IMR-90 (cell line): Measurements from ENCODE around the gene TOMM34. TPM values are rescaled to one million over a fixed set of nuclear protein-coding genes. Genes with fewer than 3 reads are reported as not detected.
A peak's percentile ranks its signal among the peaks of the same experiment; 100 is the strongest.

ENCODE experiments used
- ATAC-seq: fragments of 200-7000 bp; cut with Tn5 transposase; 2 replicates; pipeline ENCODE4 v1.9.1; 2020; ENCODE audit warnings: low read depth, mild to moderate bottlenecking, moderate library complexity
- BruUV-seq: library from RNA; stranded (reverse); fragments of 400-500 nt; replicated peaks from 2 replicates; lab custom pipeline; 2021; lab: Mats Ljungman, UMichigan
- CTCF ChIA-PET: fragments of 300-600 bp; formaldehyde crosslinking; extraction: SDS; loops from one replicate; lab custom pipeline; 2021; ENCODE audit warnings: antibody characterized with exemption; lab: Yijun Ruan, JAX
- POLR2A ChIA-PET: fragments of 300-600 bp; sonication (Branson Sonifier 250); formaldehyde crosslinking; loops from one replicate; lab custom pipeline; 2022; ENCODE audit warnings: antibody characterized with exemption; ENCODE audit not compliant: unreplicated experiment; lab: Charles Lee
- DNase-seq: peaks from one replicate; pipeline ENCODE4 v3.0.0; 2013
- H2AFZ ChIP-seq: replicated peaks from 2 replicates; pipeline ENCODE3; 2013; ENCODE audit warnings: low read length, mild to moderate bottlenecking; ENCODE audit not compliant: poor library complexity
- H2AK5ac ChIP-seq: 2 replicates; pipeline ENCODE4 v1.6.1; 2013; ENCODE audit warnings: low read depth, low read length, inconsistent platforms
- H2AK9ac ChIP-seq: replicated peaks from 2 replicates; pipeline ENCODE3; 2013; ENCODE audit warnings: mild to moderate bottlenecking, low read depth, low read length, moderate library complexity; ENCODE audit not compliant: poor library complexity
- H2BK120ac ChIP-seq: 2 replicates; pipeline ENCODE4 v1.6.1; 2013; ENCODE audit warnings: low read depth, low read length, inconsistent platforms
- H2BK15ac ChIP-seq: 3 replicates; pipeline ENCODE4 v1.6.1; 2013; ENCODE audit warnings: low read depth, low read length, inconsistent platforms
- H2BK20ac ChIP-seq: 2 replicates; pipeline ENCODE4 v1.6.1; 2013; ENCODE audit warnings: low read depth, mild to moderate bottlenecking, inconsistent platforms, low read length, moderate library complexity
- H2BK5ac ChIP-seq: 2 replicates; pipeline ENCODE4 v1.6.1; 2013; ENCODE audit warnings: mild to moderate bottlenecking, low read depth, low read length, inconsistent platforms; ENCODE audit not compliant: poor library complexity, severe bottlenecking
- H3K14ac ChIP-seq: replicated peaks from 2 replicates; pipeline ENCODE4 v1.6.1; 2013; ENCODE audit warnings: low read depth, low read length, inconsistent platforms
- H3K18ac ChIP-seq: 2 replicates; pipeline ENCODE4 v1.6.1; 2013; ENCODE audit warnings: low read depth, low read length, control low read depth
- H3K23ac ChIP-seq: 2 replicates; pipeline ENCODE4 v1.6.1; 2013; ENCODE audit warnings: low read depth, low read length, inconsistent platforms
- H3K27ac ChIP-seq: 2 replicates; pipeline ENCODE4 v1.5.1; 2013; ENCODE audit warnings: mild to moderate bottlenecking, control low read depth, low read length; ENCODE audit not compliant: insufficient read depth
- H3K27me3 ChIP-seq: 2 replicates; pipeline ENCODE4 v1.6.1; 2013; ENCODE audit warnings: low read length; ENCODE audit not compliant: control insufficient read depth, insufficient read depth
- H3K36me3 ChIP-seq: 2 replicates; pipeline ENCODE4 v1.6.1; 2013; ENCODE audit warnings: low read length, mixed read lengths; ENCODE audit not compliant: control insufficient read depth, insufficient read depth
- H3K4ac ChIP-seq: 2 replicates; pipeline ENCODE4 v1.6.1; 2013; ENCODE audit warnings: low read depth, low read length, inconsistent platforms
- H3K4me1 ChIP-seq: 2 replicates; pipeline ENCODE4 v1.6.1; 2013; ENCODE audit warnings: low read length, mixed read lengths; ENCODE audit not compliant: control insufficient read depth, insufficient read depth
- H3K4me2 ChIP-seq: 2 replicates; pipeline ENCODE4 v1.6.1; 2013; ENCODE audit warnings: low read depth, mild to moderate bottlenecking, control low read depth, low read length, moderate library complexity
- H3K4me3 ChIP-seq: 2 replicates; pipeline ENCODE4 v1.5.1; 2013; ENCODE audit warnings: low read depth, mild to moderate bottlenecking, control low read depth, low read length, moderate library complexity; ENCODE audit not compliant: insufficient read depth
- H3K56ac ChIP-seq: 2 replicates; pipeline ENCODE4 v1.6.1; 2013; ENCODE audit warnings: low read length, inconsistent platforms; ENCODE audit not compliant: insufficient read depth; ENCODE audit errors: extremely low read depth
- H3K79me1 ChIP-seq, 2 experiments: 2 replicates each; pipeline ENCODE4 v1.6.1; 2013; ENCODE audit warnings: low read length in 2 of 2, inconsistent platforms in 1 of 2, low read depth in 1 of 2
- H3K9ac ChIP-seq: 2 replicates; pipeline ENCODE4 v1.6.1; 2013; ENCODE audit warnings: low read depth, low read length, control low read depth
- H3K9me1 ChIP-seq: 2 replicates; pipeline ENCODE4 v1.6.1; 2013; ENCODE audit warnings: low read length, inconsistent platforms; ENCODE audit not compliant: insufficient read depth
- H3K9me3 ChIP-seq: 2 replicates; pipeline ENCODE4 v1.6.1; 2013; ENCODE audit warnings: low read length; ENCODE audit not compliant: control insufficient read depth, insufficient read depth
- H4K20me1 ChIP-seq: 2 replicates; pipeline ENCODE4 v1.6.1; 2013; ENCODE audit warnings: low read length, inconsistent platforms; ENCODE audit not compliant: insufficient read depth
- H4K5ac ChIP-seq: 2 replicates; pipeline ENCODE4 v1.6.1; 2013; ENCODE audit warnings: mild to moderate bottlenecking, low read depth, low read length, control low read depth
- H4K8ac ChIP-seq, 2 experiments: 2 replicates each; pipeline ENCODE4 v1.6.1; 2013; ENCODE audit warnings: low read depth in 2 of 2, low read length in 2 of 2, control low read depth in 1 of 2, inconsistent platforms in 1 of 2
- H4K91ac ChIP-seq: 2 replicates; pipeline ENCODE4 v1.6.1; 2013; ENCODE audit warnings: low read depth, low read length, inconsistent platforms; ENCODE audit not compliant: insufficient read depth
- MXI1 ChIP-seq: IDR thresholded peaks from 2 replicates; pipeline ENCODE4 v1.6.1; 2012; ENCODE audit warnings: low read depth, mild to moderate bottlenecking, low read length, moderate library complexity, borderline replicate concordance
- WGBS, 2 experiments: methylation state at CpG; one replicate each; pipeline versions ENCODE4 v1.1.5 to v1.1.7; 2013; ENCODE audit warnings: missing lambda C conversion rate in 2 of 2; ENCODE audit not compliant: insufficient read length in 1 of 2; ENCODE audit errors: extremely low coverage in 2 of 2; 5-methylcytosine and 5-hydroxymethylcytosine counted together
- dilution Hi-C: fragments of 300-500 bp; cut with HindIII; formaldehyde crosslinking; loops from one replicate; pipeline ENCODE4 v1.14.3; 2018; ENCODE audit warnings: low sequenced_read_pairs; ENCODE audit not compliant: unreplicated experiment
- in situ Hi-C: fragments of 300-500 bp; cut with MboI; formaldehyde crosslinking; loops from 3 replicates; pipeline ENCODE4 v1.14.3; 2019; ENCODE audit warnings: low sequenced_read_pairs, inconsistent platforms, mixed read lengths
- intact Hi-C: fragments of 100-400 bp; cut with micrococcal nuclease; formaldehyde crosslinking; loops from 2 replicates; pipeline ENCODE4 v1.10.0; 2022
- polyA plus RNA-seq, 3 experiments: library from polyadenylated mRNA; depleted of rRNA; stranded (reverse); fragments of >200 nt; gene quantifications; 2 replicates each; pipeline ENCODE4 v1.2.3, GENCODE V29; 2012; ENCODE audit warnings: low replicate concordance in 1 of 3
- total RNA-seq: library from RNA; depleted of rRNA; stranded (reverse); fragments of >200 nt; gene quantifications from 2 replicates; pipeline ENCODE4 v1.2.3, GENCODE V29; 2012
- TF ChIP-seq, protein P1 (sequence below): fragments of 150-350 bp; IDR thresholded peaks from 2 replicates; pipeline ENCODE4 v1.6.1; 2016; ENCODE audit warnings: low read depth, mild to moderate bottlenecking, low read length, moderate library complexity, borderline replicate concordance

The TOMM34 gene
- total and polyA plus RNA-seq, 2 of the 4 experiments (the other 2 are of a cell fraction) = 97.5 to 101 TPM

DNA sequence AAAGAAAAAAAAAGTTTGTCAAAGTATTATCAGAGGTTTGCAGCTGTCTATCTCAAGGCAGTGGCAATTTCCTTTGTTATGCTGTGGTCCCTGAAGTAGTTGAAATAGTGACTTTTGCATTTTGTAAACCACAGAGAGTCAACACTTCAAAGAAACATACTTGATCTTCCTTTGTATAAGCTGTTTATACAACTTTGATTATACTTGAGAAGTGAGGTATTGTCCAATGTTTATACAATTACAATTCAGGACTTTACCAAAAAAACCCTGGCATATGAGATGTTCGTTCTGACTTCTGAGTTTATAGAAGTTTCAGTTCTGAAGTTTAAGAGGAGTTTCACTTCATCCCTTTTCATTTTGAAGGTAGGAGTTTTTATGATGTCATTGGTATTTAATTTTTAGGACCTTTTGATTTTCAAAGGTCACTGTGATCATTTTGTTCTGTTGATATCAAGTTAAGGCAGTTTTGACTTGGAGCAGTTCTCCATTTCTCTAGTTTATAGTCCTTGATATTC lies 10.1 kb upstream of the TOMM34 start:
- Histone ChIP-seq H3K36me3 (peaks cover 15% of the 10 kb centered on the region), H2AFZ (no peak overlapping the region), H2BK120ac (no peak overlapping the region), H3K18ac (no peak overlapping the region), H3K14ac (no peak overlapping the region), H4K8ac (no peak overlapping the region), H2AK9ac (no peak overlapping the region), H3K79me1 (peaks cover 27 to 47% of the 10 kb centered on the region in 2 experiments), H3K4me3 (no peak overlapping the region), H3K56ac (no peak overlapping the region), H3K4ac (no peak overlapping the region), H3K27ac (no peak overlapping the region), H2AK5ac (no peak overlapping the region), H2BK15ac (no peak overlapping the region), H3K4me1 (peaks cover 8% of the 10 kb centered on the region; the same call in 1 of the 2 replicates), H3K4me2 (peak overlapping the region; percentile 5; the same call in 1 of the 2 replicates), H4K5ac (no peak overlapping the region), H4K91ac (no peak overlapping the region), H3K9me3 (no peaks in the 10 kb centered on the region), H2BK20ac (no peak overlapping the region), H4K20me1 (no peaks in the 10 kb centered on the region; the same call in 1 of the 2 replicates), H3K27me3 (no peaks in the 10 kb centered on the region), H3K23ac (no peak overlapping the region), H2BK5ac (no peak overlapping the region), H3K9ac (no peak overlapping the region), H3K9me1 (peaks cover 10% of the 10 kb centered on the region)
- dilution Hi-C loops (no loop called here), intact Hi-C loops (no loop called here), in situ Hi-C loops (no loop called here)
- BruUV-seq = no TSS peak
- no peak for TF ChIP-seq MXI1
- TF ChIP-seq, protein P1, sequence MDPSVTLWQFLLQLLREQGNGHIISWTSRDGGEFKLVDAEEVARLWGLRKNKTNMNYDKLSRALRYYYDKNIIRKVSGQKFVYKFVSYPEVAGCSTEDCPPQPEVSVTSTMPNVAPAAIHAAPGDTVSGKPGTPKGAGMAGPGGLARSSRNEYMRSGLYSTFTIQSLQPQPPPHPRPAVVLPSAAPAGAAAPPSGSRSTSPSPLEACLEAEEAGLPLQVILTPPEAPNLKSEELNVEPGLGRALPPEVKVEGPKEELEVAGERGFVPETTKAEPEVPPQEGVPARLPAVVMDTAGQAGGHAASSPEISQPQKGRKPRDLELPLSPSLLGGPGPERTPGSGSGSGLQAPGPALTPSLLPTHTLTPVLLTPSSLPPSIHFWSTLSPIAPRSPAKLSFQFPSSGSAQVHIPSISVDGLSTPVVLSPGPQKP = no peak
- no CpG with 5 or more reads among the region's 1 CpG for WGBS, 2 experiments
- ATAC-seq (no peak), DNase-seq (peak; percentile 24)
- ChIA-PET POLR2A (no interaction called here), CTCF (no interaction called here)
